Thymus (tissue), 11 donors: ENCODE measurements around the gene PTPRCAP. TPM values are rescaled to one million over a fixed set of nuclear protein-coding genes. Genes with fewer than 3 reads are reported as not detected.

Experiments
- DNase-seq, 9 donors: peaks; one replicate each; pipeline ENCODE4 v3.0.0-alpha.2; 2013; ENCODE audit warnings: low spot score in 9 of 9, low read depth in 6 of 9, missing footprints in 1 of 9
- H3K27ac ChIP-seq, 2 donors: one replicate each; pipeline ENCODE4 v1.5.1; 2013; ENCODE audit warnings: control low read depth in 1 of 2, low read depth in 1 of 2, low read length in 1 of 2, mild to moderate bottlenecking in 1 of 2, moderate library complexity in 1 of 2
- H3K27me3 ChIP-seq, 2 donors: one replicate each; pipeline ENCODE4 v1.5.1; 2013; ENCODE audit warnings: low read length in 1 of 2; ENCODE audit not compliant: control insufficient read depth in 2 of 2, insufficient read depth in 1 of 2
- H3K36me3 ChIP-seq, 2 donors: one replicate each; pipeline ENCODE4 v1.5.1; 2013; ENCODE audit warnings: low read length in 1 of 2, mild to moderate bottlenecking in 1 of 2, moderate library complexity in 1 of 2; ENCODE audit not compliant: control insufficient read depth in 2 of 2, insufficient read depth in 2 of 2
- H3K4me1 ChIP-seq, 2 donors: one replicate each; pipeline ENCODE4 v1.5.1; 2013; ENCODE audit warnings: low read length in 2 of 2; ENCODE audit not compliant: control insufficient read depth in 2 of 2, insufficient read depth in 2 of 2
- H3K4me3 ChIP-seq, 2 donors: one replicate each; pipeline ENCODE4 v1.5.1; 2013; ENCODE audit warnings: low read length in 2 of 2, control low read depth in 1 of 2, mild to moderate bottlenecking in 1 of 2
- H3K9me3 ChIP-seq, 2 donors: one replicate each; pipeline ENCODE4 v1.5.1; 2013; ENCODE audit warnings: low read length in 1 of 2, mild to moderate bottlenecking in 1 of 2; ENCODE audit not compliant: control insufficient read depth in 2 of 2, insufficient read depth in 1 of 2
- WGBS: extraction: QIAGEN DNeasy Blood & Tissue Kit; methylation state at CpG from one replicate; pipeline ENCODE4 v1.1.7; 2013; 5-methylcytosine and 5-hydroxymethylcytosine counted together
- polyA plus RNA-seq: library from polyadenylated mRNA; stranded (reverse); fragments of 200-250 nt; gene quantifications from one replicate; pipeline ENCODE4 v1.2.3, GENCODE V29; 2013
- total RNA-seq: library from RNA; stranded (reverse); fragments of 120-200 nt; gene quantifications from one replicate; pipeline ENCODE4 v1.2.4, GENCODE V29; 2013
- donor health status: healthy.

The PTPRCAP gene
- total and polyA plus RNA-seq, 2 donors: 151 to 198 TPM

DNA sequence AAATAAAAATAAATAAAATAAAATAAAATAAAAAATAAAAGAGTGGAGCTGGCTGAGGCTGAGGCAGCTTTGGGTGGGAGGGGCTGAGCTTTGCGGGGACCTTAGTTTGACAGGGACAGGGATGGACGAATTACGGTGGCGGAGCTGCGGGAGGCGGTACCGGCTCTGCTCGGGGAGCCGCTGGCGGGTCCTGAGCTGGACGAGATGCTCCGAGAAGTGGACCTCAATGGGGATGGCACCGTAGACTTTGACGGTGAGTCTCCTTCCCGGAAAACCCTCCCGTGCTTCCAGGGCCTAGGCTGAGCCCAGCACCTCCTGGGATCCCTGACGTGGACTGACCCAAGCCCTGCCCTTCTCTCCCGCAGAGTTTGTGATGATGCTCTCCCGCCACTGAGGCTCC lies 20.8 kb upstream of the PTPRCAP start:
- no peak overlapping the region for H3K27ac ChIP-seq
- no peak overlapping the region for H3K4me3 ChIP-seq
- WGBS: 97% methylated on average over 19 of the region's 19 CpGs
- H3K36me3 ChIP-seq: no peaks in the 10 kb centered on the region
- no peak for DNase-seq
- H3K4me1 ChIP-seq: no peaks in the 10 kb centered on the region
- no peaks in the 10 kb centered on the region for H3K9me3 ChIP-seq
- no peaks in the 10 kb centered on the region for H3K27me3 ChIP-seq

DNA sequence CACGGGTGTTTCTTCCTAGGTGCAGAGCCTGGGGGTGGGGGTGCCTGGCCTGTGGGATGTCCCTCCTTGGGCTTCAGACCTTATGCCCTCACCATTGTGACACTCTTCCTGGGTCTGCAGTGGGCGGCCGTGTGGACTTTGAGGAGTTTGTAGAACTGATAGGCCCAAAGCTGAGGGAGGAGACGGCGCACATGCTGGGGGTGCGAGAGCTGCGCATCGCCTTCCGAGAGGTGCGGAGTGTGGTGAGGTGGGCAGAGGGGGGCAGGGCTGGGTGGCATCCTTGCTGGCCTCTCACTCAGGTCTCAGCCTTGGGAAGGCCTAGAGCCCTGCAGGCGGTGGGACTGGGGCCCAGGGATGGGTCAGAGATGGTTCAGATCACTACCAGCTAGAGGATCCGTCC lies 20.0 kb upstream of the PTPRCAP start:
- no peaks in the 10 kb centered on the region for H3K4me1 ChIP-seq
- no peaks in the 10 kb centered on the region for H3K36me3 ChIP-seq
- no peak overlapping the region for H3K27ac ChIP-seq
- no peaks in the 10 kb centered on the region for H3K27me3 ChIP-seq
- no peak for DNase-seq
- H3K4me3 ChIP-seq: no peak overlapping the region
- H3K9me3 ChIP-seq: no peaks in the 10 kb centered on the region
- 98% methylated on average over 12 of the region's 12 CpGs for WGBS

DNA sequence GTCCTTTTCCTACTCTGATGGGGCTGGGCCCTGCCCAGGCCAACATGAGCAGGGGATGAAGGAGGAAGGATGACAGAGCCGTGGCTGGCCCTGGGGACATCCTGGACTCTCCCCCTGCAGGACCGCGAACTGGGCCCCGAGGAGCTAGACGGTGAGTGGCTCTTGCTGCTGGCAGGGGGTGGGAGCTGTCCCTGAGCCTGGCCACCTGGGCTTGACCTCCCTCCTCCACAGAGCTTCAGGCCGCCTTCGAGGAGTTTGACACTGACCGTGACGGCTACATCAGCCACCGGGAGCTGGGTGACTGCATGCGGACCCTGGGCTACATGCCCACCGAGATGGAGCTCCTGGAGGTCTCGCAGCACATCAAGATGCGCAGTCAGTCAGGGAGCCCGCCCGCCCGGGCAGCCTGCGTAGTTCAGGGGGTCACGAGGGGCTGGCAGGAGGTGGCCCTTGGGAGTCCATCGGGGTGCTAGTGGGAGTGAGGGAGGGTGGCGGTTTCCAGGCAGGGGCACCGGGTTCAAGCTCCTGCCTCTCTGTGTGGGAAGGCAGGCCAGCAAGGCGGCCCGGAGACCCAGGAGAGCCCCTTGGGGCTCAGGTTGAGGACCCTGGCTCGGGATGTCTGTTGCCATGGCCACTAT lies 18.7 kb upstream of the PTPRCAP start:
- peaks cover 0 to 4% of the 10 kb centered on the region in 2 donors for H3K4me1 ChIP-seq
- H3K4me3 ChIP-seq: no peak overlapping the region
- WGBS: 97% methylated on average over 25 of the region's 25 CpGs
- no peak overlapping the region for H3K27ac ChIP-seq
- DNase-seq: no peak
- H3K36me3 ChIP-seq: no peaks in the 10 kb centered on the region
- H3K27me3 ChIP-seq: no peaks in the 10 kb centered on the region
- no peaks in the 10 kb centered on the region for H3K9me3 ChIP-seq

DNA sequence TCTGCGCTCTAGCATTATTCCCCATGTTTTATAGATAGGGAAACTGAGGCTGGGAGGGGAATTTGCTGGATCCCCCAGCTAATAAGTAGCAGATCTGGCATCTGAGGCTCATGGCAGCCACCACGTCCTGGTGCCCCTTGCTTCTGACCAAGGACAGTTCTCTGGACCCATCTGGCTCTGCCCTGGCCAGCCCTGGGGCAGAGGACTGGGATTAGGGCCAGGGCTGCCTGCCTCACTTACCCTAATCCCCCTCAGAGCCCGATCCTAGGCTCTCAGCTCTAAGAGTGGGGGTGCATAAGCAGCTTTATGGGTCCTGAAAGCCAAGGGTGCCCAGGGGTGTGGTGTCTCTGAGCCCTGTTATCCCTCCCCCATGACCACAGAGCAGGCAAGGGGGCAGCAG lies 17.6 kb upstream of the PTPRCAP start, which contains the start of gene CABP4:
TSS of gene CABP4 (plus strand) at position 301 of the 400 bp plus-strand sequence. CDS start at position 371, 70 bp downstream.
- H3K9me3 ChIP-seq: no peaks in the 10 kb centered on the region
- H3K4me1 ChIP-seq: peaks cover 0 to 15% of the 10 kb centered on the region in 2 donors
- no peak within 1 kb of the TSS for H3K4me3 ChIP-seq
- no peak for DNase-seq
- WGBS: 96% methylated on average over 3 of the region's 3 CpGs
- H3K27ac ChIP-seq: no peak within 1 kb of the TSS
- H3K27me3 ChIP-seq: no peaks in the 10 kb centered on the region
- H3K36me3 ChIP-seq: no peaks in the 10 kb centered on the region

- H3K4me1 ChIP-seq: peaks cover 0 to 25% of the 10 kb centered on the region in 2 donors
- DNase-seq: no peak
- H3K9me3 ChIP-seq: no peaks in the 10 kb centered on the region
- H3K27me3 ChIP-seq: no peaks in the 10 kb centered on the region
- no peaks in the 10 kb centered on the region for H3K36me3 ChIP-seq
- H3K27ac ChIP-seq: no peak overlapping the region
- WGBS: 96% methylated on average over 21 of the region's 21 CpGs
- H3K4me3 ChIP-seq: no peak overlapping the region
These were observed 16.6 kb upstream of the PTPRCAP start for GRCh38 chr11:67453816-67454732.

- 96% methylated on average over 33 of the region's 33 CpGs for WGBS
- Histone ChIP-seq H3K9me3 (peaks cover 0 to 4% of the 10 kb centered on the region in 2 donors), H3K4me1 (peaks cover 0 to 27% of the 10 kb centered on the region in 2 donors), H3K27ac (no peak within 1 kb of the TSS), H3K27me3 (no peaks in the 10 kb centered on the region), H3K36me3 (no peaks in the 10 kb centered on the region), H3K4me3 (no peak within 1 kb of the TSS)
- no peak for DNase-seq
These were observed 14.9 kb upstream of the PTPRCAP start, which contains the start of gene GPR152 for GRCh38 chr11:67452141-67452952. TSS of gene GPR152 (minus strand) at chr11:67452729. CDS start at chr11:67452724, 5 bp downstream.

- Histone ChIP-seq H3K9me3 (peaks cover 0 to 4% of the 10 kb centered on the region in 2 donors), H3K36me3 (no peaks in the 10 kb centered on the region), H3K4me3 (no peak overlapping the region), H3K27ac (no peak overlapping the region), H3K4me1 (peaks cover 0 to 27% of the 10 kb centered on the region in 2 donors), H3K27me3 (no peaks in the 10 kb centered on the region)
- WGBS: 97% methylated on average over 14 of the region's 14 CpGs
- DNase-seq: no peak
These were observed 14.1 kb upstream of the PTPRCAP start for GRCh38 chr11:67451658-67451976.

DNA sequence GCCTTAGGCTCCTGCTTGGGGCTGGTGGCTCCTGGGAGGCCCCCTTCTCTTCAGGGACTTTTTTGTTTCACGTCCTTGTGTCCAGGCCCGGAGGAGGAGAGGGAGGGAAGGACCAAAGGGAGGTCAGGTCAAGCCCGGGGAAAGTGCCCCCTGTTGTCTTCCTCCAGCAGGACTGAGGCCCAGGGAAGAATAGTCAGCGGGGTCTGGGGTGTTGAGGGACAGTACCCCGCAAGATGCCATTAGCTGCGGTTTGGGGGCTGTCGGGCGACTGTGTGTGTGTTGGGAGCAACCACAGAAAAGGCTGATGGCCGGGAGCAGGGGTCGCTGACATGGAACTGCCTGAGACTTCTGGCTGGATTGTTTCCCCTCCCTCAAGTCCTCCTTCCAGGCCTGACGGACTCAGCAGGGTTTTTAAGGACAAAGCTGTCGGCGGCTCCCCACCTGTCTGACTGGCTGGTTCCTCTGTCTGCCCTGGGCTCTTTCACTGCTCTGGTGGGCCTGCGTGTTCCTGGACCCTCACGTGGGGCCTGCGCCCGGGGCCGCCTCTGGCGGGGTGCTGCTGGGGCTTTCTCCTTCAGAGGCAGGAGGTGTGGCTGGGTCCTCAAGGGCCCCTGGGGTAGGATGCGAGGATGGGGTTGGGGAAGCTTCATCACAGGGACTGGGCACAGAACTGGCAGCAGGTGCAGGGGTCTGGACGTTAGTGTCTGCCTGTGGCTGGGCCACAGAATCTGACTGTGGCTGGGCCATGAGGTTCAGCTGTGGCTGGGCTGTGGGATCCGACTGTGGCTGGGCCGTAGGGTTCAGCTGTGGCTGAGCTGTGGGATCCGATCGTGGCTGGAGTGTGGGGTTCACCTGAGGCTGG lies 13.5 kb upstream of the PTPRCAP start:
- DNase-seq: no peak
- H3K27me3 ChIP-seq: no peaks in the 10 kb centered on the region

More for the DNA sequence above, 13.5 kb upstream of the PTPRCAP start:
- no peak overlapping the region for H3K4me3 ChIP-seq
- H3K36me3 ChIP-seq: no peaks in the 10 kb centered on the region
- peaks cover 2 to 30% of the 10 kb centered on the region in 2 donors for H3K4me1 ChIP-seq
- no peak overlapping the region for H3K27ac ChIP-seq
- peaks cover 0 to 4% of the 10 kb centered on the region in 2 donors for H3K9me3 ChIP-seq
- 88% methylated on average over 25 of the region's 25 CpGs for WGBS
